ENCODE results near the gene C3. TPM values are rescaled to one million over a fixed set of nuclear protein-coding genes. Genes with fewer than 3 reads are reported as not detected.
A peak's percentile ranks its signal among the peaks of the same experiment; 100 is the strongest.

Gene C3
- total RNA-seq, 1 experiment from 2014 or later, result 872 TPM

DNA sequence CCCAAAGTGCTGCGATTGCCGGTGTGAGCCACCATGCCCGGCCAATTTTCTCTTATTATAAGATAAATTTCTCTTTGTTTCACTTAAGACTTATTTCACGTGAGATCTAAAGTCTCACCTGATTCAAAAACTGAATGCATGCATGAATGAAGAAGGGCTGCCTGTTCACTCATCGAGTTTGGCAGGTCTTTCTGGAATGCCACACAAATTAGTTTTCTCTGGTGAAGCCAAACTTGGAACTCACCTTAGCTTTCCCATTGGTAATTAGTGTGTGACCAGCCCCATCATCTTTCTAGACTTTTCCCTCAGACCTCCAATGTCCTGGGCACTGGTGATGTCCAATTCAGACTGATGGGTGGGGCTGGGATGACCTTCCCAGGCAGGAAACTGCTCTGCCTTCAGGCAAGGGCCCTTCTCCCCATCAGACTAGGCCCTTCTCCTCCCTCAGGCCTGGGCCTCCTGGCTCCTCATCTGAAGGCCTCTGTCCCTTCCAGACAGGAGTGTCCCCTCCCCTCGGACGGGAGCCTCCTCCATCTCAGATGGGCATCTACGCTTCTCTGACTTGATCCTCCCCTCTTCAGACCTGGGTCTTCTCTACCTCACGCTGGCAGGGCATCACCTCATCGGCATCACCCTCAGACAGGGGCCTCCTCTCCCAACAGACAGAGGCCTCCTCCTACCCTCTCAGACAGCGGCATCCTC, 14.4 kb downstream of the C3 start:
- ChIA-PET CTCF (interaction anchor here (0.6 kb wide), 1 partner anchor 1229 kb away, joined by 4 read pairs; no protein-coding TSS in a partner anchor), POLR2A (interaction anchor here (0.7 kb wide), 1 partner anchor 16 kb away, joined by 4 read pairs; no protein-coding TSS in a partner anchor)
- TF ChIP-seq, protein P1, sequence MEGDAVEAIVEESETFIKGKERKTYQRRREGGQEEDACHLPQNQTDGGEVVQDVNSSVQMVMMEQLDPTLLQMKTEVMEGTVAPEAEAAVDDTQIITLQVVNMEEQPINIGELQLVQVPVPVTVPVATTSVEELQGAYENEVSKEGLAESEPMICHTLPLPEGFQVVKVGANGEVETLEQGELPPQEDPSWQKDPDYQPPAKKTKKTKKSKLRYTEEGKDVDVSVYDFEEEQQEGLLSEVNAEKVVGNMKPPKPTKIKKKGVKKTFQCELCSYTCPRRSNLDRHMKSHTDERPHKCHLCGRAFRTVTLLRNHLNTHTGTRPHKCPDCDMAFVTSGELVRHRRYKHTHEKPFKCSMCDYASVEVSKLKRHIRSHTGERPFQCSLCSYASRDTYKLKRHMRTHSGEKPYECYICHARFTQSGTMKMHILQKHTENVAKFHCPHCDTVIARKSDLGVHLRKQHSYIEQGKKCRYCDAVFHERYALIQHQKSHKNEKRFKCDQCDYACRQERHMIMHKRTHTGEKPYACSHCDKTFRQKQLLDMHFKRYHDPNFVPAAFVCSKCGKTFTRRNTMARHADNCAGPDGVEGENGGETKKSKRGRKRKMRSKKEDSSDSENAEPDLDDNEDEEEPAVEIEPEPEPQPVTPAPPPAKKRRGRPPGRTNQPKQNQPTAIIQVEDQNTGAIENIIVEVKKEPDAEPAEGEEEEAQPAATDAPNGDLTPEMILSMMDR (IDR thresholded peaks at IDR 0.05; ENCODE audit: unreplicated experiment), result no peak
- DNase-seq (ENCODE audit: unreplicated experiment), result no peak
- peaks cover 100% of the 10 kb centered on the region for H3K36me3 Mint-ChIP-seq (ENCODE audit: insufficient read depth, unreplicated experiment)
- no peaks in the 10 kb centered on the region for H3K27me3 Mint-ChIP-seq (ENCODE audit: insufficient read depth, unreplicated experiment)
- peak overlapping the region; percentile 57 for H3K27ac Mint-ChIP-seq (ENCODE audit: low read depth, unreplicated experiment)
- peaks cover 18% of the 10 kb centered on the region for H3K4me1 Mint-ChIP-seq (ENCODE audit: insufficient read depth, unreplicated experiment)
- intact Hi-C loops (cut with micrococcal nuclease), result no loop called here
- H3K9me3 Mint-ChIP-seq (ENCODE audit: unreplicated experiment), result no peaks in the 10 kb centered on the region
- BruUV-seq (replicated peaks), result no TSS peak
- no peak overlapping the region for H3K4me3 Mint-ChIP-seq (ENCODE audit: unreplicated experiment)

DNA sequence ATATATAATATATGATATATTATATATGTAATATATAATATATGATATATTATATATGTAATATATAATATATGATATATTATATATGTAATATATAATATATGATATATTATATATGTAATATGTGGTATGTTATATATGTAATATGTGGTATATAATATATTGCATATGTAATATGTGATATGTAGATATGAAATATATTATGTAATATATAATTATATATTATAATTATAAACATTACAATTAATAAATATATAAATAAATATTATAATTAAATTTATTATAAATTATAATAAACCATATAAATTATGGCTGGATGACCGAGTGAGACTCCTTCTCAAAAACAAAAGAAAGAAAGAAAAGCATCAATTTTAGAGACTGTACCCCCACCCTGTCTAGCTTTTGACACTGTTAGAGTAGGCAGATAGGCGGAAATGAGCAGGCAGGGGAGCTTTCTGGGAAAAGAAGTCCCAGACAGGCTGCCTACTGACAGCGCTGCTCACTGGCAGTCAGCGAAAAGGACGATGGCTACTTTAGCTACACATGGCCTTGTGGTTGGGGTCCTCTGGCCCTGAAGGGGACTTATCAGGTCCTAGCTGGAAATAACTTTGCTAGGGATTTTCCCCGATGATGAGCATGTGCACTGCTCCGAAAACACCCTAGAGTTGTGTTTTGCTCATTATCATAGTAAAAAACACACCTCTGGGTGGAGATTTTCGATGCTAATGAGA, 19.7 kb downstream of the C3 start:
- TF ChIP-seq, protein P1 (IDR thresholded peaks at IDR 0.05; ENCODE audit: unreplicated experiment), result no peak
- Mint-ChIP-seq H3K4me3 (ENCODE audit: unreplicated experiment) (no peak overlapping the region), H3K27ac (ENCODE audit: low read depth, unreplicated experiment) (no peak overlapping the region), H3K4me1 (ENCODE audit: insufficient read depth, unreplicated experiment) (no peaks in the 10 kb centered on the region), H3K27me3 (ENCODE audit: insufficient read depth, unreplicated experiment) (no peaks in the 10 kb centered on the region), H3K9me3 (ENCODE audit: unreplicated experiment) (no peaks in the 10 kb centered on the region), H3K36me3 (ENCODE audit: insufficient read depth, unreplicated experiment) (peaks cover 93% of the 10 kb centered on the region)
- CTCF ChIA-PET, result no interaction called here
- intact Hi-C loops (cut with micrococcal nuclease), result no loop called here
- POLR2A ChIA-PET, result interaction anchor here (0.9 kb wide), 1 partner anchor 60 kb away, joined by 3 read pairs; no protein-coding TSS in a partner anchor
- DNase-seq (ENCODE audit: unreplicated experiment), result no peak
- BruUV-seq (replicated peaks), result no TSS peak

DNA sequence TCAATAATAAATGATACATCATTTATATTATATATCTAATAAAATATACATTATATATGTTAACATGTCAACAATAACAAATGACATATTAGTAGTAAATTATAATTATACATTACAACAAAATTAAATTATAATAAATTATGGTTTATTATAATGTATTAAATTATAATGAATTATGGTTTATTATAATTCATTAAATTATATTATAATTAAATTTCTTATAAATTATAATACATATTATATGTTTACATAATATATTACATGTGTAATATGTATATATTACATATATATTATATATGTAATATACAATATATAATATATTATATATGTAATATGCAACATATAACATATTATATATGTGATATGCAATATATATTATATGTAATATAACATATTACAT, 20.5 kb downstream of the C3 start:
- Mint-ChIP-seq H3K27me3 (ENCODE audit: insufficient read depth, unreplicated experiment) (no peaks in the 10 kb centered on the region), H3K4me1 (ENCODE audit: insufficient read depth, unreplicated experiment) (no peaks in the 10 kb centered on the region), H3K36me3 (ENCODE audit: insufficient read depth, unreplicated experiment) (peaks cover 93% of the 10 kb centered on the region), H3K9me3 (ENCODE audit: unreplicated experiment) (no peaks in the 10 kb centered on the region), H3K27ac (ENCODE audit: low read depth, unreplicated experiment) (no peak overlapping the region), H3K4me3 (ENCODE audit: unreplicated experiment) (no peak overlapping the region)
- intact Hi-C loops (cut with micrococcal nuclease), result no loop called here
- no TSS peak for BruUV-seq (replicated peaks)
- DNase-seq (ENCODE audit: unreplicated experiment), result no peak
- ChIA-PET POLR2A (no interaction called here), CTCF (no interaction called here)
- TF ChIP-seq, protein P1 (IDR thresholded peaks at IDR 0.05; ENCODE audit: unreplicated experiment), result no peak

DNA sequence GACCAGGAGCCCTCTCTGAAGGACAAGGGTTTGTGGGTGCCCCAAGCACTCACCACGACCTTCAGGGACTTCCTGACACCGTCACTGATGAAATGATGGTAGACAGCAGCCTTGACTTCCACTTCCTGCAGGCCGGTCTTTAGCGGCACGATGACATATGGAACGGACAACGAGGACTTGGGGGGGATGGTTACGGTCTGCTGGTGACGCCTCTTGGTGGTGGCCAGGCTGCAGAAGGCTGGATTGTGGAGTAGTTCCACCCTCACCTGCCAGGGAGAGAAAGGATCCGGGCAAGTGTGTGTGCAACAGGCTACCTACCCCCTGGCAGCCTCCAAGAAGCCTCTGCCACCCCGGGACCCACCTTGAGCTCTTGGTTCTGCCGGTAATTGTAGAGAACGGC, 23.2 kb downstream of the C3 start:
- H3K4me3 Mint-ChIP-seq (ENCODE audit: unreplicated experiment), result no peak overlapping the region
- H3K9me3 Mint-ChIP-seq (ENCODE audit: unreplicated experiment), result no peaks in the 10 kb centered on the region
- POLR2A ChIA-PET, result no interaction called here

More for the DNA sequence above, 23.2 kb downstream of the C3 start:
- H3K27me3 Mint-ChIP-seq (ENCODE audit: insufficient read depth, unreplicated experiment), result no peaks in the 10 kb centered on the region
- TF ChIP-seq, protein P1 (IDR thresholded peaks at IDR 0.05; ENCODE audit: unreplicated experiment), result no peak
- DNase-seq (ENCODE audit: unreplicated experiment), result no peak
- CTCF ChIA-PET, result interaction anchor here (0.6 kb wide), 1 partner anchor 64 kb away, joined by 3 read pairs; no protein-coding TSS in a partner anchor
- H3K27ac Mint-ChIP-seq (ENCODE audit: low read depth, unreplicated experiment), result no peak overlapping the region
- BruUV-seq (replicated peaks), result no TSS peak
- H3K36me3 Mint-ChIP-seq (ENCODE audit: insufficient read depth, unreplicated experiment), result peaks cover 93% of the 10 kb centered on the region
- no peaks in the 10 kb centered on the region for H3K4me1 Mint-ChIP-seq (ENCODE audit: insufficient read depth, unreplicated experiment)
- intact Hi-C loops (cut with micrococcal nuclease), result no loop called here
